Psoas muscle (tissue), 8 donors: ENCODE data around the gene CCER1. TPM values are rescaled to one million over a fixed set of nuclear protein-coding genes. Genes with fewer than 3 reads are reported as not detected.

ENCODE experiments used
- ATAC-seq, 4 donors: fragments of 200-7000 bp; cut with Tn5 transposase; one replicate each; pipeline ENCODE4 v1.9.1; 2020; ENCODE audit warnings: moderate library complexity in 3 of 4, mild to moderate bottlenecking in 2 of 4
- DNase-seq, 2 donors: peaks; one replicate each; pipeline ENCODE4 v3.0.0-alpha.2; 2020
- H3K27ac ChIP-seq: fragments of 200-600 bp; one replicate; pipeline ENCODE4 v1.8.0; 2022
- H3K27me3 ChIP-seq, 3 donors: fragments of 200-600 bp in 1 of 3; one replicate each; pipeline versions ENCODE4 v1.6.1 to v1.8.0; 2013 to 2022; ENCODE audit warnings: low read length in 2 of 3, mild to moderate bottlenecking in 2 of 3, moderate library complexity in 1 of 3; ENCODE audit not compliant: insufficient read depth in 3 of 3
- H3K36me3 ChIP-seq, 2 donors: fragments of 200-600 bp in 1 of 2; one replicate each; pipeline versions ENCODE4 v1.6.1 to v1.8.0; 2013 to 2022; ENCODE audit warnings: low read depth in 1 of 2, mild to moderate bottlenecking in 1 of 2, moderate library complexity in 1 of 2; ENCODE audit not compliant: insufficient read depth in 1 of 2
- H3K4me1 ChIP-seq: fragments of 200-600 bp; one replicate; pipeline ENCODE4 v1.8.0; 2022
- H3K4me3 ChIP-seq: fragments of 200-600 bp; one replicate; pipeline ENCODE4 v1.8.0; 2022; ENCODE audit warnings: mild to moderate bottlenecking
- H3K9me3 ChIP-seq: fragments of 200-600 bp; one replicate; pipeline ENCODE4 v1.8.0; 2022
- WGBS, 3 donors: extraction: QIAGEN DNeasy Blood & Tissue Kit; methylation state at CpG; one replicate each; pipeline versions ENCODE4 v1.1.6 to v1.1.7; 2013; 5-methylcytosine and 5-hydroxymethylcytosine counted together
- intact Hi-C, 2 donors: fragments of 100-400 bp; cut with DNase I; formaldehyde crosslinking; loops; one replicate each; pipeline versions ENCODE4 v1.11.0 to v1.14.2; 2022
- polyA plus RNA-seq, 3 donors: library from polyadenylated mRNA; stranded (reverse); fragments of 200-250 nt; gene quantifications; one replicate each; pipeline ENCODE4 v1.2.3, GENCODE V29; 2013
- total RNA-seq, 4 donors: library from RNA; stranded (reverse); fragmentation: NEBNext Ultra II Directional in 2 of 4; extraction: Animal tissue kit (Norgen Biotek cat#: 25700) in 2 of 4; gene quantifications; one replicate each; pipeline versions ENCODE4 v1.2.1 to v1.2.4, GENCODE V29; 2021 to 2023
- TF ChIP-seq, protein P1 (sequence below): fragments of 200-600 bp; IDR thresholded peaks from one replicate; pipeline ENCODE4 v1.8.0; 2022; ENCODE audit warnings: antibody characterized with exemption
- donor health status: healthy with polysubstance abuse.
- donor health status: DM: no; HTN: no; CAD: no; lungs with moderate emphysema.
- donor health status: Bipolar disorder and iron deficiency.
- donor health status: healthy.
- donor health status: DM: yes; HTN: yes; CAD: no.
- donor health status: DM: no; HTN: no; CAD: no.
- donor health status: DM: no; HTN: no; CAD: no.
- donor health status: DM: yes; HTN: yes; CAD: no.

CCER1 gene
- total and polyA plus RNA-seq, 7 donors, result not detected

DNA sequence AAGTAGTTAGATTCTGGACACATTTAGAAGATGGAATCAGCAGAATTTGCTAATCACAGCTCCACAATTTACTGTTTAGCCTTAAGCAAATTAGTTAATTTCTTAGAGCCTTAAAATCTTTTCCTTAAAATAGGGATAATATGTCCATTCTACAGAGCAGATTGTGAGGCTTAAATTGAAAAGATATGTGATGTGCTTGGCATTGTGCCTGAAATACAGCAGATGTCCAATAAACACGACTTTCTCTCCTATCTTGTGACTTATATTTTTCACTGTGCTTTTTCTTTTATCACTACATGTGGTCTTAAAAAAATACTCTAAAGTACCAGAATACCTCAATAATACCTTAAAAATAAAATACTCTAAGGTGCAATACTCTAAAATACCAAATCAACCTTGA lies 30.6 kb downstream of the CCER1 start:
- Histone ChIP-seq H3K9me3 (no peaks in the 10 kb centered on the region), H3K27me3 (no peaks in the 10 kb centered on the region), H3K4me1 (no peaks in the 10 kb centered on the region), H3K4me3 (no peak overlapping the region), H3K36me3 (no peaks in the 10 kb centered on the region), H3K27ac (no peak overlapping the region)
- WGBS, 3 donors, result 17 to 24% (median 23%) methylated on average over 1 of the region's 1 CpG
- TF ChIP-seq, protein P1, sequence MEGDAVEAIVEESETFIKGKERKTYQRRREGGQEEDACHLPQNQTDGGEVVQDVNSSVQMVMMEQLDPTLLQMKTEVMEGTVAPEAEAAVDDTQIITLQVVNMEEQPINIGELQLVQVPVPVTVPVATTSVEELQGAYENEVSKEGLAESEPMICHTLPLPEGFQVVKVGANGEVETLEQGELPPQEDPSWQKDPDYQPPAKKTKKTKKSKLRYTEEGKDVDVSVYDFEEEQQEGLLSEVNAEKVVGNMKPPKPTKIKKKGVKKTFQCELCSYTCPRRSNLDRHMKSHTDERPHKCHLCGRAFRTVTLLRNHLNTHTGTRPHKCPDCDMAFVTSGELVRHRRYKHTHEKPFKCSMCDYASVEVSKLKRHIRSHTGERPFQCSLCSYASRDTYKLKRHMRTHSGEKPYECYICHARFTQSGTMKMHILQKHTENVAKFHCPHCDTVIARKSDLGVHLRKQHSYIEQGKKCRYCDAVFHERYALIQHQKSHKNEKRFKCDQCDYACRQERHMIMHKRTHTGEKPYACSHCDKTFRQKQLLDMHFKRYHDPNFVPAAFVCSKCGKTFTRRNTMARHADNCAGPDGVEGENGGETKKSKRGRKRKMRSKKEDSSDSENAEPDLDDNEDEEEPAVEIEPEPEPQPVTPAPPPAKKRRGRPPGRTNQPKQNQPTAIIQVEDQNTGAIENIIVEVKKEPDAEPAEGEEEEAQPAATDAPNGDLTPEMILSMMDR, result no peak
- DNase-seq (no peak), ATAC-seq (no peak)
- intact Hi-C loops, result no loop called here

DNA sequence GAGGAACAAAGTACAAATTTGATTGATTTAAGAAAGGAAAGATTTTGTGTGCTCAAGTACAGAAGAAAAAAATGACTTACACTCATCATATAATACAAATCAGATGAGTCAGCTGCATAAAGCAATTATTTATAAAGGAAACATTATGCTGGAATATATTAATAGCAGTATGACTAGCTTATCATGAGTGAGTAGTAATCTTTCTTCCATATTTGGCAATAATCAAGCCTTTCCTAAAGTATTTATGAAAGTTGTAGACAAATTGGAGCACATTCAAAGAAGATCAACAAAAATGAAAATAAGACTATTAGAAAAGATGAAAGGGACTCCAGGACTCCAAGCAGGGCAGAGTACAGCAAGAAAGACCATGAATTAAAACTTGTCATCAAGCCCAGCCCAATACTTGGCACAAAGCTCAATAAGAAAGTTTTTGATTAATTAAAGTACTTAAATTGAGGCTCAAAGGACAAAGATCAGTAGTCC lies 32.8 kb downstream of the CCER1 start:
- intact Hi-C loops, result no loop called here
- Histone ChIP-seq H3K9me3 (no peaks in the 10 kb centered on the region), H3K36me3 (no peaks in the 10 kb centered on the region), H3K27ac (no peak overlapping the region), H3K27me3 (no peaks in the 10 kb centered on the region), H3K4me3 (no peak overlapping the region), H3K4me1 (no peaks in the 10 kb centered on the region)
- TF ChIP-seq, protein P1, result no peak
- no peak for DNase-seq
- no peak for ATAC-seq

DNA sequence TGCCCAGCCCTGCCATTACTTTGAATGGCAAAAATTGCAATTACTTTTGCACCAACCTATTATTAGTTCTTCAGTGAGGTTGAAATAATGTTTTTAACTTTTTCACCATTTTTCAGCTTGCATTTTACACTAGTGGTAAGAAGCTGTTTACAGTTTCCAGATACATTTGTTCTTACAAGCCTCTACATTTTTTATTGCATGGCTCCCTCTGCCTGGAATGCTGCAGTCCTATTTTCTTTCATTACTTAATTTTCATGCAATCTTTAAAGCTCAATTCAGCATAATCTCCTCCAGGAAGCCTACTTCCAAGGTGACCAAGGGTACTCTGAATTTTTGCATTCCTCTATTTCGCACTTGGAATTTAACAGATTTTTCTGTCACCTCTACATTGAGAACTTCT lies 33.4 kb downstream of the CCER1 start:
- no peaks in the 10 kb centered on the region for H3K36me3 ChIP-seq
- H3K4me1 ChIP-seq, result no peaks in the 10 kb centered on the region
- H3K9me3 ChIP-seq, result no peaks in the 10 kb centered on the region
- no peak for DNase-seq
- intact Hi-C loops, result no loop called here
- H3K27ac ChIP-seq, result no peak overlapping the region
- H3K27me3 ChIP-seq, result no peaks in the 10 kb centered on the region
- ATAC-seq, result no peak
- no peak overlapping the region for H3K4me3 ChIP-seq
- TF ChIP-seq, protein P1, result no peak
- WGBS, 3 donors, result 93 to 97% (median 95%) methylated on average over 1 of the region's 1 CpG

DNA sequence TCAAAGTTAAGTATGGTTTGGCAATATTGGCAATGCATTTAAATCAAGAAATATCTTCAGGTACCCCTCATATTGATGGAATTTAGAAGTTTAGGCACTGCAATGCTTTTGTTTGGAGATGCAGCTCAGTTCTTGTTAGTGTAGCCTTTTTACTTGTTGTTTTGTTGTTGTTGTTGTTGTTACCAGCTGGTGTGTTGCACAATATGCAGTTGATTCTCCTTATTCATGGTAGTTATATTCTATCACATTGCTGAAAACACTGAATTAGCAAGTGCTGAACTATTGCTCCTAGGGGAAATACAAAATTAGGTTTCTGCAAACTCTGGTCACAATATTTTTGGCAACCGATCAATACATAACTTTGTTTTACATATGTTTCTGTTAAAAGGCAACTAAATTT lies 34.8 kb downstream of the CCER1 start:
- intact Hi-C loops, result no loop called here
- TF ChIP-seq, protein P1, result no peak
- DNase-seq, result no peak
- no peak overlapping the region for H3K4me3 ChIP-seq
- ATAC-seq, result no peak
- no peaks in the 10 kb centered on the region for H3K4me1 ChIP-seq
- no peaks in the 10 kb centered on the region for H3K27me3 ChIP-seq
- H3K9me3 ChIP-seq, result no peaks in the 10 kb centered on the region
- no peak overlapping the region for H3K27ac ChIP-seq
- no peaks in the 10 kb centered on the region for H3K36me3 ChIP-seq
- 88 to 93% (median 92%) methylated on average over 1 of the region's 1 CpG for WGBS, 3 donors

DNA sequence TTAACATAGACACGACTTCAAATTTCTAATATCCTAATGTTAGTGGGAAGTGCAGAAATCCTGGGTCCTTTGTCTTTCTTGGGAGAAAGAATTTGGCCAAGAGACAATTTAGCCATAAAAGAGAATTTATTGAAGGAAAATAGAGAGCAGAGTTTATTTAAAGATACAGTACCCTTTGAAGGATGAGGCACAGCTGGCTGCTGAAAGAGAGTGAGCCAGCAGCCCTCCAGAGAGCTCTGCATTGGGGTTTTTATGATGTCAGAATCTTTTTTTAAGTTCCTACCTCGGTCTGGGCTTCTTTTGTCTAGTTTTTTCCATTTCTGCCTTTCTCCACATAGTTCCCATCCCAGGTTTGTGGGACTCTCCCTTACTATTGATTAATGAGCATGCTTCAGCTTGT lies 37.5 kb downstream of the CCER1 start:
- no peaks in the 10 kb centered on the region for H3K36me3 ChIP-seq
- H3K9me3 ChIP-seq, result no peaks in the 10 kb centered on the region
- intact Hi-C loops, result no loop called here
- TF ChIP-seq, protein P1, result no peak
- H3K27ac ChIP-seq, result no peak overlapping the region
- WGBS, 3 donors, result 38 to 40% (median 40%) methylated on average over 2 of the region's 2 CpGs
- no peak for ATAC-seq
- no peak for DNase-seq
- H3K4me1 ChIP-seq, result no peaks in the 10 kb centered on the region
- H3K4me3 ChIP-seq, result no peak overlapping the region
- H3K27me3 ChIP-seq, result no peaks in the 10 kb centered on the region
